ENCODE measurements around the gene KIF5A. TPM values are rescaled to one million over a fixed set of nuclear protein-coding genes. Genes with fewer than 3 reads are reported as not detected.

Gene KIF5A
- total RNA-seq, 1 donor from 2014 or later = 2.5 TPM

DNA sequence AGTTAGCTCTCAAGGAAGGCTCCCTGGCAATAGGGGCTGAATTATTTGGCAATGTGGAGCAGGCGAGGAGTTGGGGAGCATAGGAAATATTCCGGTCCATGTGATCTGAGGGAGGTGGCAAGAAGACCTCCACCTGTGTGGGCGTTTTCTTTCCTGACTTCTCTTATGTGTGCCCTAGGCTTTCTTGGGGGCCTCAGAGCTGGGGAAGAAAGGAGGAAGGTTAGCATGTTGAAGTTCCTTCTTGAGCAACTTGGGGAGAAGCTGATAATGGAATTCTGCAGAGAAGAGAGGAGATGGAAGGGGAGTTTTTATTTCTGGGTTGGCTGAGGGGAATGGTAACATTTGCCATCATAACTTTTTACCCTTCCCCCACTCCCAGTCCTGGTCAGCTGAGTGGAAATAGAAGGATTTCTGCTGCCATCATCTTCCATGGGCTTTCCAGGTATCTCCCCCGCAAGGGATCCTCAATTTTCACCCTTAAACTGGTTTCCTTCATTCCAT lies 56.0 kb downstream of the KIF5A start:
- peaks cover 23% of the 10 kb centered on the region for H3K27me3 Mint-ChIP-seq
- H3K4me1 Mint-ChIP-seq (ENCODE audit: low read depth) = peaks cover 19% of the 10 kb centered on the region
- peaks cover 24% of the 10 kb centered on the region for H3K36me3 Mint-ChIP-seq (ENCODE audit: insufficient read depth)
- H3K27ac Mint-ChIP-seq = no peak overlapping the region
- TF ChIP-seq, protein P1, sequence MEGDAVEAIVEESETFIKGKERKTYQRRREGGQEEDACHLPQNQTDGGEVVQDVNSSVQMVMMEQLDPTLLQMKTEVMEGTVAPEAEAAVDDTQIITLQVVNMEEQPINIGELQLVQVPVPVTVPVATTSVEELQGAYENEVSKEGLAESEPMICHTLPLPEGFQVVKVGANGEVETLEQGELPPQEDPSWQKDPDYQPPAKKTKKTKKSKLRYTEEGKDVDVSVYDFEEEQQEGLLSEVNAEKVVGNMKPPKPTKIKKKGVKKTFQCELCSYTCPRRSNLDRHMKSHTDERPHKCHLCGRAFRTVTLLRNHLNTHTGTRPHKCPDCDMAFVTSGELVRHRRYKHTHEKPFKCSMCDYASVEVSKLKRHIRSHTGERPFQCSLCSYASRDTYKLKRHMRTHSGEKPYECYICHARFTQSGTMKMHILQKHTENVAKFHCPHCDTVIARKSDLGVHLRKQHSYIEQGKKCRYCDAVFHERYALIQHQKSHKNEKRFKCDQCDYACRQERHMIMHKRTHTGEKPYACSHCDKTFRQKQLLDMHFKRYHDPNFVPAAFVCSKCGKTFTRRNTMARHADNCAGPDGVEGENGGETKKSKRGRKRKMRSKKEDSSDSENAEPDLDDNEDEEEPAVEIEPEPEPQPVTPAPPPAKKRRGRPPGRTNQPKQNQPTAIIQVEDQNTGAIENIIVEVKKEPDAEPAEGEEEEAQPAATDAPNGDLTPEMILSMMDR (IDR thresholded peaks at IDR 0.05; ENCODE audit: unreplicated experiment) = no peak
- H3K4me3 Mint-ChIP-seq (ENCODE audit: low read depth) = peak overlapping the region; percentile 85
- DNase-seq (ENCODE audit: low spot score, unreplicated experiment) = no peak
- H3K9me3 Mint-ChIP-seq (ENCODE audit: low read depth) = no peaks in the 10 kb centered on the region

DNA sequence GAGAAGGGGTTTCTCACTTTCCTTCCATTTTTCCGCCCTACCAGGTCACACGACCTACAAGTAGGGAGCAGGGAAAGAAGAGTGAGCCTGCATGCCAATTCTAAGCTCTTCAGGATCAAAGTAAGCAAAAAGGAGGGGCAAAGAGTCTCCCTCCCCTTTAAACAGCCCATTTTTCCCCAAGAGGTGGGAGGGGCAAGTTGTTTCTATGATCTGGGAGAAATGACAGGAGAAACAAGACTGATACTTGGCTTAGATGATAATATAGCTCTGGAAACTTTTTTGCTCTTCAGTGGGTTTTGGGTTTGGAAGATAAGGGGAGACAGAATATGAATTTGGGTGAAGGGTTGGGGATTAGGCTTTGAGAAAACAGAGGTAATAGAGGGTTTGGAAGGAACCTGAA lies 56.6 kb downstream of the KIF5A start:
- H3K36me3 Mint-ChIP-seq (ENCODE audit: insufficient read depth) = peaks cover 22% of the 10 kb centered on the region
- H3K27ac Mint-ChIP-seq = no peak overlapping the region
- H3K27me3 Mint-ChIP-seq = peaks cover 23% of the 10 kb centered on the region
- TF ChIP-seq, protein P1 (IDR thresholded peaks at IDR 0.05; ENCODE audit: unreplicated experiment) = no peak
- peaks cover 19% of the 10 kb centered on the region for H3K4me1 Mint-ChIP-seq (ENCODE audit: low read depth)
- no peak for DNase-seq (ENCODE audit: low spot score, unreplicated experiment)
- H3K9me3 Mint-ChIP-seq (ENCODE audit: low read depth) = no peaks in the 10 kb centered on the region
- H3K4me3 Mint-ChIP-seq (ENCODE audit: low read depth) = peak overlapping the region; percentile 41

DNA sequence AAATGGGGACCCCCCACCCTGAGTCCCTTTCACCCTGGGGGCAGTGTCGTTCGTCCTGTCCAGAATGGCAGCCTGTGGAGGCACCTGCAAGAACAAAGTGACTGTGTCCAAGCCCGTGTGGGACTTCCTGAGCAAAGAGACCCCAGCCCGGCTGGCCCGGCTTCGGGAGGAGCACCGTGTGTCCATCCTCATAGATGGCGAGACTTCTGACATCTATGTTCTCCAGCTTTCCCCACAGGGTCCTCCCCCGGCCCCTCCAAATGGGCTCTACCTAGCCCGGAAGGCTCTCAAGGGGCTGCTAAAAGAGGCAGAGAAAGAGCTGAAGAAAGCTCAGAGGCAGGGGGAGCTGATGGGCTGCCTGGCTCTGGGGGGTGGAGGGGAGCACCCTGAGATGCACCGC lies 57.0 kb downstream of the KIF5A start:
- DNase-seq (ENCODE audit: low spot score, unreplicated experiment) = no peak
- peak overlapping the region; percentile 31 for H3K4me3 Mint-ChIP-seq (ENCODE audit: low read depth)
- no peak overlapping the region for H3K27ac Mint-ChIP-seq
- no peaks in the 10 kb centered on the region for H3K9me3 Mint-ChIP-seq (ENCODE audit: low read depth)
- peaks cover 19% of the 10 kb centered on the region for H3K36me3 Mint-ChIP-seq (ENCODE audit: insufficient read depth)
- H3K4me1 Mint-ChIP-seq (ENCODE audit: low read depth) = peaks cover 19% of the 10 kb centered on the region
- H3K27me3 Mint-ChIP-seq = peaks cover 23% of the 10 kb centered on the region
- TF ChIP-seq, protein P1 (IDR thresholded peaks at IDR 0.05; ENCODE audit: unreplicated experiment) = no peak

DNA sequence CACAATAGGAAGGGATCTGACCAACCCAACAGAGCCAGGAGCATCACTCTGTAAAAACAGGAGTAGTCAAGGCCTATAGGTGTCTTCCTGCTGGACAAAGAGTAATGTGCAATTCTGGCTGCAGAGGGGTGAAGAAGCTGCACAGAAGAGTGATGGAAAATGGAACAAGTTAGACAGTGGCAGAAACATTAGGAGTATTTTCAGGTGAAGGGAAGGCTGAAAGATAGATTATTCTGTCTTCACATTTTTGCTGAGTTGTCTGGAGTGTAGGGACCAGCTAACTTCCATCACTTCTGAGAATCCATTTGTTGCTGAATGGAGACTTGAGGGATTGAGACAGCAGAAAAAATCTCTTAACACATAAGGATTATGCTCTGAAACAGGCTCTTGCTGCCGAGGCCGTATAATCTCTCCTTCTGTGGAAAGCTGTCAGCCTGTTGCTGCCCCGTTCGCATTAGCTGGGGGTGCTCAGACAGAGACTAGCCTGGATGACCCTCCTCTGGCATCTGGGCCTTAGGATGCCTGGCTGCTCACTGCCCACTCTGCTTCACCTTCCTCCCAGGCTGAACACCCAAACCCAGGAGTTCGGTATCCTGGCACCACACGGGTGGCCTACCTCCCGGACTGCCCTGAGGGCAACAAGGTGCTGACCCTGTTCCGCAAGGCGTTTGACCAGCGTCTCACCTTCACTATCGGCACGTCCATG lies 58.3 kb downstream of the KIF5A start:
- H3K27me3 Mint-ChIP-seq = peaks cover 32% of the 10 kb centered on the region
- peaks cover 20% of the 10 kb centered on the region for H3K4me1 Mint-ChIP-seq (ENCODE audit: low read depth)
- H3K9me3 Mint-ChIP-seq (ENCODE audit: low read depth) = no peaks in the 10 kb centered on the region
- TF ChIP-seq, protein P1 (IDR thresholded peaks at IDR 0.05; ENCODE audit: unreplicated experiment) = no peak
- no peak overlapping the region for H3K27ac Mint-ChIP-seq
- DNase-seq (ENCODE audit: low spot score, unreplicated experiment) = no peak
- H3K36me3 Mint-ChIP-seq (ENCODE audit: insufficient read depth) = peaks cover 12% of the 10 kb centered on the region
- no peak overlapping the region for H3K4me3 Mint-ChIP-seq (ENCODE audit: low read depth)

DNA sequence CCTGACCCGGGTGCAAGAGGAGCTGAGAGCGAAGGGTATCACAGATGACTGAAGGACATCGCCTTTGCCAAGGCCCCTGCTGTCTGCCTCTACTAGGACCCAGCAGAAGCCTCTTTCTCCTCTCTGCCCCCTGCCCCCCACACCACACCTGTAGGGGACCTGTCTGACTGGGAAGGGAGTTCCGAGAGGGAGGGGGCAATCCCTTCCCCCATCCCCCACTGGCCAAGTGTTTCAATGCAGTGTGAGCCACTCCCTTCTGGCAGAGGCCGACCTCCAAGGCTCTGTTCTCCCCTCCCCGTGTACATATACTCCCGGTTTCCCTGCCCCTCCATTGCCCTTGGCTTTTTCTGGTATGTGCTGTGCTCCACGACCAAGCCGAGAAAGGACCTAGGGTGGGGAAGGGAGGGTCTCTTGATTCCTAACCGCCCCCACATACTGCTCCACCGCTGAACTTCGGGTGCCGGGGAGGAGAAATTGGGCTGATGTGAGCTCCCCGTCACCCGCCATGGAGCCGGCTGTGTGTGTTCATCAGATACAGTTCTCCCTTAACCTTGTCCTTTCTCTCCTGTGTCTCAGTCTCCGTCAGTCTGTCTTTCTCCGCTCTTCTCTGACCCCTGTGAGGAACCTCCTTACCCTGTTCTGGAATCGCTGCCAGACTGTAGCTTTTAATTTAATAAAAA lies 59.4 kb downstream of the KIF5A start:
- Mint-ChIP-seq H3K27ac (no peak overlapping the region), H3K27me3 (peaks cover 39% of the 10 kb centered on the region), H3K9me3 (ENCODE audit: low read depth) (no peaks in the 10 kb centered on the region), H3K4me1 (ENCODE audit: low read depth) (peaks cover 14% of the 10 kb centered on the region), H3K36me3 (ENCODE audit: insufficient read depth) (peaks cover 12% of the 10 kb centered on the region), H3K4me3 (ENCODE audit: low read depth) (peak overlapping the region; percentile 14)
- no peak for DNase-seq (ENCODE audit: low spot score, unreplicated experiment)
- TF ChIP-seq, protein P1 (IDR thresholded peaks at IDR 0.05; ENCODE audit: unreplicated experiment) = no peak

All from progenitor cell of endocrine pancreas (in vitro differentiated cells).